ENCODE data around the gene GCNT4.

GRCh38 chr5:75044406-75044805 is 8.0 kb downstream of the GCNT4 start:
- TF ChIP-seq YY1 (IDR thresholded peaks at IDR 0.05; ENCODE audit: low read depth): no peak
- no peak for TF ChIP-seq TAF1 (IDR thresholded peaks at IDR 0.05; ENCODE audit: low read depth)
- TF ChIP-seq CEBPB (IDR thresholded peaks at IDR 0.05): no peak
- no peak for TF ChIP-seq NFIC (IDR thresholded peaks at IDR 0.05)
- TF ChIP-seq USF1 (IDR thresholded peaks at IDR 0.05): no peak
- TF ChIP-seq ZBTB7A (IDR thresholded peaks at IDR 0.05; ENCODE audit: low read depth): no peak
- no peak for TF ChIP-seq EGR1 (IDR thresholded peaks at IDR 0.05)
- no peak for TF ChIP-seq EP300 (IDR thresholded peaks at IDR 0.05; ENCODE audit: borderline replicate concordance)
- TF ChIP-seq REST (IDR thresholded peaks at IDR 0.05; ENCODE audit: low read depth): no peak
- TF ChIP-seq MAX (IDR thresholded peaks at IDR 0.05): no peak
- TF ChIP-seq CREB1 (IDR thresholded peaks at IDR 0.05; ENCODE audit: low read depth): no peak
